ENCODE data around the gene OASL.
"Not testable (repeated sequence)": the region's sequence is repeated elsewhere in the genome, so short reads cannot be mapped to it uniquely, and the experiment has no call there.

Gene OASL

DNA sequence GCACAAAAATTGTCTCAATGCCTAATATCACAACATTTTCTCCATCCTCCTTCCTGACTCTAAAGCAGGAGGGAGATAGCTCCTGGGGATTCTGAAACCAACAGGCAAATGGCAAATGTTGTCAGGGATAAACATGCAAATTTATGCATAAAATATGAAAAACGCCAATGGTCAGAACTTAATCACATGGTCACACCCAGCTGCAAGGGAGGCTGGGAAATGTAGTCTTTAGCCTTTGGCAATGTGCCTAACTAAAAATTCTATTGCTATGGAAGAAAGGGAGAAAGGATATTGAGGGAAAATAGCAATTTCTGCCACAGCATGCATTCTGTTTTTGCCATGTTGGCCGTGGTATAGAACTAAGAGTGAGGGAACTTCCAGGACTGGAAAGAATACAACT lies 11.7 kb upstream of the OASL start:
- DNase-seq (ENCODE audit: low read depth in 1 of 2, low spot score in 1 of 2): no peak

DNA sequence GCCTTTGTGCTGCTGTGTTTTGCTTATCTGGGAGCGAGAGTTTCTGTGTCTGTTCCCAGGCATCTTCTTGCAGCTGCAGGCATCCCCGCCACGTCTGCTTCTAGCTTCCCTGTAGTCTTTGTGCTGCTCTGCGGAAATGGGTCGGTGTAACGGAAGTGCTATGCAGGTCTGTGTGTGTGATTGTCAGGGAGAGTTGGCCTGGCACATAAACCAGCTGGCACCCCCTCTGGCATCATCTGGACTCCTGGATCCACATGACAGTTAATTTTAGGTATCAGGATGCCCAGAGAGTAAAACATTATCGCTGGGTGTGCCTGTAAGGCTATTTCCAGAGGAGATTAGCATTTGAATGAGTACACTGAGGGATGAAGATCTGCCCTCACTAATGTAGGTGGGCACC lies 9.4 kb upstream of the OASL start:
- H3K4me3 ChIP-seq (replicated peaks; ENCODE audit: insufficient read depth, low read length): no peak overlapping the region
- no peaks in the 10 kb centered on the region for H3K27me3 ChIP-seq (ENCODE audit: insufficient read depth, poor library complexity, severe bottlenecking)
- no peak for DNase-seq (ENCODE audit: low read depth in 1 of 2, low spot score in 1 of 2)
- no peak overlapping the region for H3K27ac ChIP-seq (replicated peaks)
- TF ChIP-seq POLR2AphosphoS5 (IDR thresholded peaks at IDR 0.05; ENCODE audit: low read depth) (no peak), SPI1 (IDR thresholded peaks at IDR 0.05; ENCODE audit: borderline replicate concordance, low read depth) (no peak), GABPA (IDR thresholded peaks at IDR 0.05; ENCODE audit: low read depth) (no peak)
- TF ChIP-seq, protein P1, sequence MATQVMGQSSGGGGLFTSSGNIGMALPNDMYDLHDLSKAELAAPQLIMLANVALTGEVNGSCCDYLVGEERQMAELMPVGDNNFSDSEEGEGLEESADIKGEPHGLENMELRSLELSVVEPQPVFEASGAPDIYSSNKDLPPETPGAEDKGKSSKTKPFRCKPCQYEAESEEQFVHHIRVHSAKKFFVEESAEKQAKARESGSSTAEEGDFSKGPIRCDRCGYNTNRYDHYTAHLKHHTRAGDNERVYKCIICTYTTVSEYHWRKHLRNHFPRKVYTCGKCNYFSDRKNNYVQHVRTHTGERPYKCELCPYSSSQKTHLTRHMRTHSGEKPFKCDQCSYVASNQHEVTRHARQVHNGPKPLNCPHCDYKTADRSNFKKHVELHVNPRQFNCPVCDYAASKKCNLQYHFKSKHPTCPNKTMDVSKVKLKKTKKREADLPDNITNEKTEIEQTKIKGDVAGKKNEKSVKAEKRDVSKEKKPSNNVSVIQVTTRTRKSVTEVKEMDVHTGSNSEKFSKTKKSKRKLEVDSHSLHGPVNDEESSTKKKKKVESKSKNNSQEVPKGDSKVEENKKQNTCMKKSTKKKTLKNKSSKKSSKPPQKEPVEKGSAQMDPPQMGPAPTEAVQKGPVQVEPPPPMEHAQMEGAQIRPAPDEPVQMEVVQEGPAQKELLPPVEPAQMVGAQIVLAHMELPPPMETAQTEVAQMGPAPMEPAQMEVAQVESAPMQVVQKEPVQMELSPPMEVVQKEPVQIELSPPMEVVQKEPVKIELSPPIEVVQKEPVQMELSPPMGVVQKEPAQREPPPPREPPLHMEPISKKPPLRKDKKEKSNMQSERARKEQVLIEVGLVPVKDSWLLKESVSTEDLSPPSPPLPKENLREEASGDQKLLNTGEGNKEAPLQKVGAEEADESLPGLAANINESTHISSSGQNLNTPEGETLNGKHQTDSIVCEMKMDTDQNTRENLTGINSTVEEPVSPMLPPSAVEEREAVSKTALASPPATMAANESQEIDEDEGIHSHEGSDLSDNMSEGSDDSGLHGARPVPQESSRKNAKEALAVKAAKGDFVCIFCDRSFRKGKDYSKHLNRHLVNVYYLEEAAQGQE (IDR thresholded peaks at IDR 0.05; ENCODE audit: insufficient replicate concordance, low read depth): no peak
- TF ChIP-seq, protein P2, sequence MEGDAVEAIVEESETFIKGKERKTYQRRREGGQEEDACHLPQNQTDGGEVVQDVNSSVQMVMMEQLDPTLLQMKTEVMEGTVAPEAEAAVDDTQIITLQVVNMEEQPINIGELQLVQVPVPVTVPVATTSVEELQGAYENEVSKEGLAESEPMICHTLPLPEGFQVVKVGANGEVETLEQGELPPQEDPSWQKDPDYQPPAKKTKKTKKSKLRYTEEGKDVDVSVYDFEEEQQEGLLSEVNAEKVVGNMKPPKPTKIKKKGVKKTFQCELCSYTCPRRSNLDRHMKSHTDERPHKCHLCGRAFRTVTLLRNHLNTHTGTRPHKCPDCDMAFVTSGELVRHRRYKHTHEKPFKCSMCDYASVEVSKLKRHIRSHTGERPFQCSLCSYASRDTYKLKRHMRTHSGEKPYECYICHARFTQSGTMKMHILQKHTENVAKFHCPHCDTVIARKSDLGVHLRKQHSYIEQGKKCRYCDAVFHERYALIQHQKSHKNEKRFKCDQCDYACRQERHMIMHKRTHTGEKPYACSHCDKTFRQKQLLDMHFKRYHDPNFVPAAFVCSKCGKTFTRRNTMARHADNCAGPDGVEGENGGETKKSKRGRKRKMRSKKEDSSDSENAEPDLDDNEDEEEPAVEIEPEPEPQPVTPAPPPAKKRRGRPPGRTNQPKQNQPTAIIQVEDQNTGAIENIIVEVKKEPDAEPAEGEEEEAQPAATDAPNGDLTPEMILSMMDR (IDR thresholded peaks at IDR 0.05; ENCODE audit: insufficient read depth, low read length): no peak

More for the DNA sequence above, 11.7 kb upstream of the OASL start:
- TF ChIP-seq POLR2AphosphoS5 (IDR thresholded peaks at IDR 0.05; ENCODE audit: low read depth): no peak
- no peak for TF ChIP-seq GABPA (IDR thresholded peaks at IDR 0.05; ENCODE audit: low read depth)
- TF ChIP-seq, protein P1 (IDR thresholded peaks at IDR 0.05; ENCODE audit: insufficient replicate concordance, low read depth): no peak
- TF ChIP-seq, protein P2 (IDR thresholded peaks at IDR 0.05; ENCODE audit: insufficient read depth, low read length): no peak
- TF ChIP-seq SPI1 (IDR thresholded peaks at IDR 0.05; ENCODE audit: borderline replicate concordance, low read depth): no peak
- H3K4me3 ChIP-seq (replicated peaks; ENCODE audit: insufficient read depth, low read length): no peak overlapping the region
- no peak overlapping the region for H3K27ac ChIP-seq (replicated peaks)
- H3K27me3 ChIP-seq (ENCODE audit: insufficient read depth, poor library complexity, severe bottlenecking): no peaks in the 10 kb centered on the region

DNA sequence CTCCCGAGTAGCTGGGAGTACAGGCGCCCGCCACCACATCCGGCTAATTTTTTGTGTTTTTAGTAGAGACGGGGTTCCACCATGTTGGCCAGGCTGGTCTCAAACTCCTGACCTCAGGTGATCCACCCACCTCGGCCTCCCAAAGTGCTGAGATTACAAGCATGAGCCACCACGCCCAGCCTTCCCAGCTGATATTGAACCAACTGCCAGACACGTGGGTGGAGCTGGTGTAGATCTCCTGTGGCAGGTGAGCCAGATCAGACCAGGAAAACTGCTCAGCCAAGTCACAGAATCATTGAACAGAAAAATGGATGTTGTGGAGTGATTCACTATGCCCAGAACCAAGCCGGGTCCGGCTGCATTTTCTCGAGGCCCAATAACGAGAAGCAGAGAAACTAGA lies 8.4 kb upstream of the OASL start:
- H3K27ac ChIP-seq (replicated peaks); DNase-seq (ENCODE audit: low read depth in 1 of 2, low spot score in 1 of 2); H3K4me3 ChIP-seq (replicated peaks; ENCODE audit: insufficient read depth, low read length); H3K27me3 ChIP-seq (ENCODE audit: insufficient read depth, poor library complexity, severe bottlenecking): not testable (repeated sequence)

DNA sequence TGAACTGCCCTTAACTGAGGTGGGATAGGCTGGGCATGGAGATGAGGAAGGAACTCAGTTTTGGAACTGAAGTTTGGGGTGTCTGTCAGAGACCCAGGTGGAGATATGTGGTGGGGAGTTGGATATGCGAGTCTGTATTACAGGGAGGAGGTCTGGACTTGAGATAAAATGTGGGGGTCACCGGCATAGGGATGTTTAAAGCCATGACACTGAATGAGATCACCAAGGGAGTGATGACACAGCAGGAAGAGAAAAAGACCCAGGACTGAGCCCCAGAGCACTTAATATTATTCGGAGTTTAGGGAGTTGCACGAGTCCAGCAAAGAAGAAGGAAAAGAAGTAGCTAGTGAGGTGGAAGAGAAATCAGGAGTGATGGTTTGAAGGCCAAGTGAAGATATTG lies 4.0 kb upstream of the OASL start:
- H3K27ac ChIP-seq (replicated peaks): no peak overlapping the region
- DNase-seq (ENCODE audit: low read depth in 1 of 2, low spot score in 1 of 2): no peak
- TF ChIP-seq, protein P1 (IDR thresholded peaks at IDR 0.05; ENCODE audit: insufficient replicate concordance, low read depth): no peak
- no peak for TF ChIP-seq SPI1 (IDR thresholded peaks at IDR 0.05; ENCODE audit: borderline replicate concordance, low read depth)
- TF ChIP-seq POLR2AphosphoS5 (IDR thresholded peaks at IDR 0.05; ENCODE audit: low read depth): no peak
- TF ChIP-seq GABPA (IDR thresholded peaks at IDR 0.05; ENCODE audit: low read depth): no peak
- TF ChIP-seq, protein P2 (IDR thresholded peaks at IDR 0.05; ENCODE audit: insufficient read depth, low read length): no peak
- no peak overlapping the region for H3K4me3 ChIP-seq (replicated peaks; ENCODE audit: insufficient read depth, low read length)
- no peaks in the 10 kb centered on the region for H3K27me3 ChIP-seq (ENCODE audit: insufficient read depth, poor library complexity, severe bottlenecking)
